ENCODE data around the gene JMJD7.

The JMJD7 gene

DNA sequence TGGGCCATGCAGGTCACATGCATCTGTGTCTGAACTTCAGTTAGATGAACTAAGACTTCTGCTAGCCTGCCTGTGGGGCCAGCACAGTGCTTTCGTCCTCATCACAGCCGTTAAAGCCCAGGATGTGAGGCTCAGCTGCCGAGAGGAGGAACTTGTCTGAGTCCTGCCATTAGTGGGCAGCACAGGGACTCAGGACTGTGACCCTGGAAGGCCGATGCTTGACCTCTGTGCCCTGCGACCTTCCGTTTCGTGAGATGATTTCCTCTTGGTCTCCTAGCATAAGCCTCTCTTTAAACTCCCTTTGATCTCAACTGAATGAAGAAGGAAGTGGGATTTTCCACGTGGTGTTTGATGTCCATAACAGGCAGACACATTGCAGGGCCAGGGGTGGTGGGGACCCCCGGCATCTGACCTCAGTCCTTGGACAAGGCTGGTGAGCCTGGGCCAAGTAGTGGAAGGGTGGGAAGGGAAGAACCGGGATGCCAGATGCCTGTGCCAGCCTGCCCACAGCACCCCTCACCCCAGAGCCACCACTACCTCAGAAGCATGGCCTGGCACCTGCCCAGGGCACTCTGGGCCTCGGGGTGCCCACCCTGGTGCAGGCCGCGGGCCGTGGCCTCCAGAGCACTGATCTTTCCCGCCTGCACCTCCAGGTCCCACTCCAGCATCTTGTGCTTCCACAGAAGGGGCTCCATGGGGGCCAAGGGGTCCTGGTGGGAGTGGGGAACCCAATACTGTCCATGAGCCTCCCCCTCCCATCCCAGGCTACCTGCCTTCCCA lies 32.3 kb downstream of the JMJD7 start:
- CTCF ChIA-PET = interaction anchor here (1.0 to 1.1 kb wide), 2 partner anchors 9 to 15 kb away, joined by 3 read pairs; no protein-coding TSS in a partner anchor
- POLR2A ChIA-PET = no interaction called here
- no peak for DNase-seq (ENCODE audit: extremely low spot score)

DNA sequence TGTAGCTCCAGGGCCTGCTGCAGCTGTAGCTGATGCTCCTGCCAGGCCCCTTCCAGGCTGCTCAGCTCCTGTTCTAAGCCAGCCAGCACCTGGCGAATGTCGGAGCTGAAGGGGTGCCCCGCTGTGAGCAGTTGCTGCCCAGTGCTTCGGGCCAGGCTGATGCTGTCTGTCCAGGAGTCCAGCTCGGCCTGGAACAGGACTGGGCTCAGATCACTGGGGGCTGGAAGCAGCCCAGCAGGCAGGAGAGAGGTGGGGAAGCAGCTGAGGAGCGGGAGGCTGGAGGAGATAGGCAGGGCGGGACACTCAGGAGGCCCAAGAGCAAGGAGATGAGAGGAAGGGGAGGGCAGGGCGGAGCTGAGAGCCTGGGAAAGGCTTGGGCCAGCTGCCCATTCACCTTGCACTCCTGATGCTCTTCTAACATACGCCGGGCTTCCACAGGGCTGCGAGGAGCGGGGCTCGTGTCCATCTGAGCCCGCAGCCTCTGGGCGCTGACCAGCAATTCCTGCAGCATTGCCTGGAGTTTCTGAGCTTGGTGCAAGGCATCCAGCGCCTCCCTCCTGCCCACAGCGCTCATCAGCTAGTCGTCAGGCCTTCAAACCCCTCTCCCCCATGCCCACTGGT lies 34.0 kb downstream of the JMJD7 start:
- CTCF ChIA-PET = interaction anchor here (1.1 to 1.3 kb wide), 4 partner anchors 12 to 42 kb away, joined by 3 to 5 read pairs (median 3); no protein-coding TSS in a partner anchor

More for the DNA sequence above, 32.3 kb downstream of the JMJD7 start:
- TF ChIP-seq, protein P1, sequence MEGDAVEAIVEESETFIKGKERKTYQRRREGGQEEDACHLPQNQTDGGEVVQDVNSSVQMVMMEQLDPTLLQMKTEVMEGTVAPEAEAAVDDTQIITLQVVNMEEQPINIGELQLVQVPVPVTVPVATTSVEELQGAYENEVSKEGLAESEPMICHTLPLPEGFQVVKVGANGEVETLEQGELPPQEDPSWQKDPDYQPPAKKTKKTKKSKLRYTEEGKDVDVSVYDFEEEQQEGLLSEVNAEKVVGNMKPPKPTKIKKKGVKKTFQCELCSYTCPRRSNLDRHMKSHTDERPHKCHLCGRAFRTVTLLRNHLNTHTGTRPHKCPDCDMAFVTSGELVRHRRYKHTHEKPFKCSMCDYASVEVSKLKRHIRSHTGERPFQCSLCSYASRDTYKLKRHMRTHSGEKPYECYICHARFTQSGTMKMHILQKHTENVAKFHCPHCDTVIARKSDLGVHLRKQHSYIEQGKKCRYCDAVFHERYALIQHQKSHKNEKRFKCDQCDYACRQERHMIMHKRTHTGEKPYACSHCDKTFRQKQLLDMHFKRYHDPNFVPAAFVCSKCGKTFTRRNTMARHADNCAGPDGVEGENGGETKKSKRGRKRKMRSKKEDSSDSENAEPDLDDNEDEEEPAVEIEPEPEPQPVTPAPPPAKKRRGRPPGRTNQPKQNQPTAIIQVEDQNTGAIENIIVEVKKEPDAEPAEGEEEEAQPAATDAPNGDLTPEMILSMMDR (IDR thresholded peaks at IDR 0.05; ENCODE audit: control extremely low read depth, extremely low read depth, low read depth, missing control alignments) = no peak

DNA sequence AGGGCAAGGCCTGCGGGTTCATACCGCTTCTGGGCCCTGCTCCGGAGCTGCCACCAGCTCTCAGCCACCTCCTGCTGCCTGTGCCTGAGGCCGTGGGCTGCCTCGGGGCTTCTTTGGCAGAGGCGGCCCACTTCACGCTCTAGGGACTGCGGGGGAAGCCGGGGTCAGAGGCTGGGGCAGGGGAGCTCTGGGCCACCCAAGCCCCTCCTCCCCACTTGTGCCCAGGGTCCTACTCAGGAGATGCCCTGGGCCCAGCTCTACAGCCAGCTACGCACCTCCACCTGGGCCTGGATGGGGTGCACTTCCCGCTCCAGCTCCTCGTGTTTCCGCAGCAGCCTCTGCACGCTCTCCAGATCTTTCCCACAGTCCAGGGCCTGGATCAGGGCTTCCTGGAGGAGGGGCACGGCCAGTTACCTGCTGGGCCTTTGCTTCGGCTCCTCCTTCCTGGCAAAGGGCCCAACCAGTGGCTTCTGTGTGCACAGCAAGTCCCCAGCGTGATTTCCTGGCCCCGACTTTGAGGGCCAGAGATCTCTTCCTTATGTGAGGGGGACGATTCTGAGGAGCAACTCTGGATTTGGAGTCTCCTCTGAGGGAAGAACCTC lies 34.7 kb downstream of the JMJD7 start:
- POLR2A ChIA-PET = no interaction called here
- CTCF ChIA-PET = interaction anchor here (1.1 to 1.5 kb wide), 3 partner anchors 12 to 18 kb away, joined by 3 to 4 read pairs (median 3); no protein-coding TSS in a partner anchor
- TF ChIP-seq, protein P1 (IDR thresholded peaks at IDR 0.05; ENCODE audit: control extremely low read depth, extremely low read depth, low read depth, missing control alignments) = no peak
- DNase-seq (ENCODE audit: extremely low spot score) = no peak

More for the DNA sequence above, 34.0 kb downstream of the JMJD7 start:
- TF ChIP-seq, protein P1 (IDR thresholded peaks at IDR 0.05; ENCODE audit: control extremely low read depth, extremely low read depth, low read depth, missing control alignments) = no peak
- POLR2A ChIA-PET = no interaction called here
- no peak for DNase-seq (ENCODE audit: extremely low spot score)

DNA sequence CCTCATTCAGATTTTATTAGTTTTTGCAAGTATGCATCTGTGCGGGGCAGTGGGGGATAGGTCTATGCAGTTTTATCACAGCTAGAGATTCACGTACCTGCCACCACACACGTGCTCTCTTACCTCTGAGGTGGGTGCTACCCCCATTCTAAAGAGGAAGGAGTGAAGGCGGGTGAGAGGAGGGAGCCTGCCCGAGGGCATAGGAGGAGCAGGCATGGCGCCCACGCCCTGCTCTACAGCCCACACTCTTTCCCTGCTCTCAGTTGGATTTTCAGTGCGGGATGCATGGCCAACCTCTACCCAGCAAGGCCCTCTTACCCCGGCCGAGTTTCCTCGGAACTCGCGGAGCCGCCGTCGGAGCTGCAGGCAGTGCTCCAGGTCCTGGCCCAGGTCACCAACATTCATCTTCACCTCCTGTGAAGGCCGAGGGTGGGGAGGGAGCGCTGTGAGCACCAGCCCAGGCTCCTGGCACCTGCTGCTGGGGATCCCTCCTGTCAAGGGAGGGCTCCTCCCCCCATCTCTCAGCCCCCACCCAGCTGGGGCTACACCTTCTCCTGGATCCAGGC lies 37.7 kb downstream of the JMJD7 start:
- ChIA-PET CTCF (interaction anchor here (0.7 kb wide), 1 partner anchor 262 kb away, joined by 3 read pairs; no protein-coding TSS in a partner anchor), POLR2A (no interaction called here)
- TF ChIP-seq, protein P1 (IDR thresholded peaks at IDR 0.05; ENCODE audit: control extremely low read depth, extremely low read depth, low read depth, missing control alignments) = no peak
- no peak for DNase-seq (ENCODE audit: extremely low spot score)

DNA sequence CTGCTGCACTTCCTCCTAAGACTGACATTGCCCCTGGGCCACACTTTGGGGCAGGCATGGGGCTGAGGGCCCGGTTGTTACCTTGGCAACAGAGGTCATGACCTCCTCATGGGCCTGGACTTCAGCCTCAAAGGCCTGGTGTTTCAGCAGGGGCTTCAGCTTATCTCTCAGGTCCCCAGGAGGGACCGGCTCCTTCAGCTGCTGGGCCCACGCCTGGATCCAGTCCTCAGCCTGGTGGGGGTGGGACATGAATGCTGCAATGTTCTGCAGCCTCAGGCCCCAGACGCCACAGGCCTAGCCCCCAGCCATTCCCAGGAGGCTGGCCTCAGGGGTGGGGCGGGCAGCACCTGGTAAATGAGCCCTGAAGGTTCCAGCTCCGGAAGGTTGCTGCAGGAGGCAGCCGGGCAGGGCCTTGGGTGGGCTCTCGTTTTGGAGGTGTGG lies 38.4 kb downstream of the JMJD7 start:
- ChIA-PET POLR2A (no interaction called here), CTCF (interaction anchor here (0.7 kb wide), 1 partner anchor 263 kb away, joined by 3 read pairs; no protein-coding TSS in a partner anchor)
- DNase-seq (ENCODE audit: extremely low spot score) = no peak
- TF ChIP-seq, protein P1 (IDR thresholded peaks at IDR 0.05; ENCODE audit: control extremely low read depth, extremely low read depth, low read depth, missing control alignments) = no peak

Measured in GM10248 (cell line).